ENCODE measurements around the gene CEACAM7.
"Not testable (repeated sequence)": the region's sequence is repeated elsewhere in the genome, so short reads cannot be mapped to it uniquely, and the experiment has no call there.

The CEACAM7 gene

DNA sequence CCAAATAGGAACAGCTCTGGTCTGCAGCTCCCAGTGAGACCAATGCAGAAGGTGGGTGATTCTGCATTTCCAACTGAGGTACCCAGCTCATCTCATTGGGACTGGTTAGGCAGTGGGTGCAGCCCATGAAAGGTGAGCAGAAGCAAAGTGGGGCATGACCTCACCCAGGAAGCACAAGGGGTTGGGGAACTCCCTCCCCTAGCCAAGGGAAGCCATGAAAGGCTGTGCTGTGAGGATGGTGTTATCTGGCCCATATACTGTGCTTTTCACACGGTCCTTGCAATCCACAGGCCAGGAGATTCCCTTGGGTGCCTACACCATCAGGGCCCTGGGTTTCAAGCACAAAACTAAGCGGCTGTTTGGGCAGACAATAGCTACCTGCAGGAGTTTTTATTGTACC, 31.3 kb downstream of the CEACAM7 start:
- DNase-seq = not testable (repeated sequence)

DNA sequence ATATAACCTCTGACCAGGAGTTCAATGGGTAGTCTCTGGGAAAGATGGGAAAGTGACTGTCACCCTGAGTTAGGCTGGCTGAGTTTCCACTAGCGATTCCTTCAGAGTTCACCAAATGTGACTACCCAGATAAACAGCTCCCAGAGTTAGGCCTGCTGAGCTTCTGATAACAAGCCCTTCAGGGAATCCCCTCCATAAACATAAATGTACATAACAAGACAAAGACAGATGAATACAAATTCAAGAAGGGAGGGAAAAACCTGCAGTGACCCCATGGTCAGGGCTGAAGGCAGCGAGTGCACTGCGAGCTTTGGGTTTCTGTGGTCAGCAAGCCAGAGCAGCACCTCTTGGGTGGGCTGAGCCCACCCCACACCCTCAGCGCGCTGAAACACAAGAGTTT, 35.8 kb downstream of the CEACAM7 start:
- DNase-seq = no peak

DNA sequence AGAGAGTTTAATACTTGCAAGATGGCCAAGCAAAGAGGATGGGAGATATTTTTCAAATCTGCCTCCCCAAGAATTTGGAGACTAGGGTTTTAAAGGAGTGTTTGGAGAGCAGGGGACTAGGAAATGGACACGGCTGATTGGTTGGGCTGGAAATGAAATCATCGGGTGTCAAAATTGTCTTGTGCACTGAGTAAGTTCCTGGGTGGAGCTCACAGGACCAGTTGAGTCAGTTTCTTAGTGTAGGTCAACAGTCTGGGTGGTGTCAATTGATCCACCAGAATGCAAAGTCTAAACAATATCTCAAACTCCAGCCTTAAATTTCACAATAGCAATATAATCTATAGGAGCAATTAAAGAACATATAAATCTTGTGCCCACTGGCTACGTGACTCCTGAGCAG, 38.2 kb downstream of the CEACAM7 start:
- DNase-seq = no peak

DNA sequence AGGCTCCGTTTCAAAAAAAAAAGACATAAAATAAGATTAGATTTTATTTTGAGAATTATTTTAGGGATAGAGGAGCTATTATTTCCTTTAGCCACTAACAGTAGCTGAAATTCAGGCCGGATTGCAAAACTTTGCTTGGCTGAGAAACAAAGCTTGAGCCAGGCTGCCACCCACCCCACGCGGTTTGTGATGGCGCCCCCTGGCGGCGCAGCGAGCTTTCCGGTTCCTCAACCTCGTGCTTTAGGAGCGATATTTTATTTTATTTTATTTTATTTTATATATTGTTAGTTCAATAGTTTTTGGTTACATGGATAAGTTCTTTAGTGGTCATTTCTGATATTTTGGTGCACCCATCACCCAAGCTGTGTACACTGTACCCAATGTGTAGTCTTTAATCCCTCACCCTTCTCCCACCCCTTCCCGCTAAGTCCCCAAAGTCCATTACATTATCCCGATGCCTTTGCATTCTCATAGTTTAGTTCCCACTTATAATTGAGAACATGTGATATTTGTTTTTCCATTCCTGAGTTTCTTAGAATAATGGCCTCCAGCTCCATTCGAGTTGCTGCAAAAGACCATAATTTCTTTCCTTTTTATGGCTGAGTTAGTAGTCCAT, 41.4 kb downstream of the CEACAM7 start:
- peak in 1 of 51 donors; percentile 2 for DNase-seq

DNA sequence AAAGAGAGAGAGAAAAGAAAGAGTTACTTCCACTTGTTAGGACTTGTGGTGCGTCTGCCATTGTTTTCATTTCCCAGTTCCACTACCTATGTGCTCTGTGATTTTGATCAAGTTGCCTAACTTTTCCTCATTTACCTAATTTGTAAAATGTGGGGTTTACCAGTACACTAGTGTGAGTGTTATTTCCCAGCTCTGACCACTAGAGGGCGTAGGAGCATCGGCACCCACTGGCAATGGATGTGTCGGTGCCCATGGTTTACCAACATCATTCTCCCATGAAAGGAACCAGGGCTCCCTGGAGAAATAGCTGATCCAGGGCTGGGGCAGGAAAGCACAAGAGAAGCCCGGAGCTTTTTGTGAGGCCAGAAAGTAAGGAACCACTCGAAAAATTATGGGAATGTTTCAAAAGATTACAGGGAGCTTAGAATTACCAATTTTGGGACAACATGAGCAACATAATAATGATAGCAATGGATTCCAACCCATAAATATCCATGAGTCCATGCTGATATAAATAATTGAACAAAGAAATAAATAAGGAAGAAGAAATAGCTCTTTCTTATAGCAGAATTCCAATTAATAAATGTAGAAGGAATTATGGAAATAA, 46.1 kb downstream of the CEACAM7 start:
- DNase-seq = peak in 37 of 51 donors; percentile 1 to 84 (median 33)

DNA sequence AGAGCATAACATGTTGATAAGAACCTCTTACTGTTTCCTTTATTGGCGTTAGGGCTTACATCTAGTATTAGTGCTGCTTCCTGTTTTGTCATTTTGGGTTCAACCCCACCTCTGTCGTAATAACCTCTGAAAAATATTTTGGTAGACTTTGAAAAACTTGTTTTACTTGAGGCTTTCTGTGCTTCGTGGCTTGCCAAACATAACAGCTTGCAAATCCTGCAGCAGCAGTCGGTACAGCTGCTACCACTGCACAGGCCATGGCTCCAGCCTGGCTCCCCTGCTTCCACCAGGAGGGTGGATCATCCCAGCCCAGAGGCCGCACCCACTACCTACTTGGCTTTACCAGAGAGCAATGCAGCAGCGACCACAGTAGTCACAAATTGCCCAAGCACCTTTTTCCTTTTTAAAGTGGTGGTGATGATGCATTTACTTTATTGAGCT, 49.4 kb downstream of the CEACAM7 start:
- DNase-seq = no peak

DNA sequence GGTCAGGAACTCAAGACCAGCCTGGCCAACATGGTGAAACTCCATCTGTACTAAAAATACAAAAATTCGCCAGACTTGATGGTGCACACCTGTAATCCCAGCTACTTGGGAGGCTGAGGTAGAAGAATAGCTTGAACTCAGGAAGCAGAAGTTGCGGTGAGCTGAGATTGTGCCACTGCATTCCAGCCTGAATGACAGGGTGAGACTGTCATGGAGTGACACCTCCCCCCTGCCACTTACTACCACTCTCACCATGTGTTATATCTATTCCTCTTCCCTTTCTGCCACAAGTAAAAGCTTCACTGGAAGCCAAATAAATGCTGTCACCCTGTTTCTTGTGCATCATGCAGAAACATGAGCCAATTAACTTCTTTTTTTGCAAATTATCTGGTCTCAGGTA, 50.6 kb downstream of the CEACAM7 start:
- no peak for DNase-seq

DNA sequence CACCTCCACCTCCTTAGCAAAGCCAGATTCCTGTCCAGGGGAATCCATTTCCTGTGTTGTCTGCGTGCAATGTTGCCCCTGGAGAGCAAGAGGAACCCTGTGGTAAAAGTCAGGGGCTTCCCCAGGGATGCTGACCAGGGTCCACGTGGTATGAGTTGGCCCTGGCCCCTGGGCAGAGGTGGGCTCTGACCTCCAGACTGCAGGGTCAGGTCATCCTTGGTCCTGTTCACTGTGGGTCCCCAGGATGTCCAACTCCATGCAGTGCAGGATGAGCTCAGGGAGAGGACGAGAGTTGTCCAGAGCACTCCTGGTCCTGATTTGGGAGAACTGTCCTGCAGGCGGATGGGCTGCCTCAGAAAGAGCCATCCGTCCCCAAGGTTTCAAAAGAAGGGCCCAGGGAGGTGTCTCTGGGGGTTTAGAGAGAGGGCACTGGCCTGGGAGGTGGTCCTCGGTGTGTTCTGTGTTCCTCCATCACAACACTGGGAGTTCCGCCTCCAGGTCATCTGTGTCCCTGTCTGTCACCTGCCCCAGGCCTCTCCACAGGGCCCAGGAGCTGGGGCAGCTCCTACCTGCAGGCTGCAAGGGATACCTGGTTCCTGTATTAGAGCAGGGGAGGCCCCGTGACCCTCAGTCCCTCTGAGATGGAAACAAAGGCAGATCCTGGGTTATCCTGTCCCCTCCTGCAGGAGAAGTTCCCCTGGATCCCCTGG, 59.9 kb downstream of the CEACAM7 start:
- DNase-seq = no peak

DNA sequence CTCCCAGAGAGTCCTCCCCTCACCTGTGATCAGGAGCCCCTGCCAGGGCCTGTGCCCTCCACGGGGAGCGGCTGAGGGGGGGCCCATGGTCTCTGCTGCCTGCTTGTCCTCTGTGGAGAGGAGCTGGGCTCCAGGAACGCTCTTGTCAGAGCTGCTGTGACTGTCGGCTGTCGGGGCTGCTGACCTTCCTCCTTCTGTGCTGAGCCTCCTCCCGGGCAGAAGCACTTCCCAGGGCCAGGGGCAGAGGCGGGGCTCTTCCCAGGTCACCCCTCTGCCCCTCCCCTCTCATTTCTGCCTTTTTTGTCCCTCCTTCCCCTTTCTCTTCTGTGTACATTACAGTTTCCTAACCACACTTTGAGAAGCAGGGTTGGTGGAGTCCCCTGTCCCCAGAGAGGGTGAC, 61.2 kb downstream of the CEACAM7 start, which contains the start of gene CEACAM4:
Gene CEACAM4, minus strand, starts transcription at position 198 of the 400 bp plus-strand sequence. Its CDS starts 111 bp downstream, at position 87.
- peak in 5 of 51 donors; percentile 3 to 12 (median 5) for DNase-seq

DNA sequence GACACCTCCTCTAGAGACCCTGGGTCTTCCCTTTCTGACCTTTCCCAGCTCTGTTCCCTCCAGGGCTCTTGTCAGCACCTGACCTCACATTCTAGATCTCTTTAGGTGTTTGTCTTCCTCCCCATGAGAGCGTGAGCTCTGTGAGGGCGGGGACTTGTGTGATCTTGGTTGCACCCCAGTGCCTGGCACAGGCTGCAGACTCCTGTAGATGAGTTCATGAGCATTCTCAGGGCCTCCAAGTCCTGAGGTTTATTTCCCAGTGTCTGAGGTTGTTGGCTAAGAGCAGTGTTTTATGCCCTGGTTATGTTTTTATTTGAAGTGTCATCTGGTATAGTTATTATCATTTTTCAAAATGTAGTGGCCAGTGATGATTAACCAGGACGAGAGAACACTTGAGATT, 61.8 kb downstream of the CEACAM7 start:
- DNase-seq = no peak

DNA sequence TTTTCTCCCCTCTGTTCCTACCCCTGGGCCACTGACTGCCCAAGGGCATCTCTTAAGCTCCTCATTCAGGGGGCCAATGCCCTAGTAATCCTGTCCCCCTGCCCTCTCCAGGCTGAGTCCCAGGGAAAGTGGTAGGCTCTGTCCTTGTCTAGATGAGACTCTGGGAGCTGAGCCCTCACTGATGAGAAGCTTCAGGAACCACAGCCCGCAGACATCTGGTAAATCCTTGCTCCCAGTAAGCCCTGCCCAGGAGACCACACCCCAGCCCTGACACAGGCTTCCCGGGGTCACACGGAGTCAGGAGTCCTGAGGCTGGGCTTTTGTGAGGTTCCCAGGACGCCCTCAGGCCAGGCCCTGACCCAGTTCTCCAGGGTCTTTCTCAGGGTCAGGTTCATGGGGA, 63.1 kb downstream of the CEACAM7 start:
- DNase-seq = no peak

DNA sequence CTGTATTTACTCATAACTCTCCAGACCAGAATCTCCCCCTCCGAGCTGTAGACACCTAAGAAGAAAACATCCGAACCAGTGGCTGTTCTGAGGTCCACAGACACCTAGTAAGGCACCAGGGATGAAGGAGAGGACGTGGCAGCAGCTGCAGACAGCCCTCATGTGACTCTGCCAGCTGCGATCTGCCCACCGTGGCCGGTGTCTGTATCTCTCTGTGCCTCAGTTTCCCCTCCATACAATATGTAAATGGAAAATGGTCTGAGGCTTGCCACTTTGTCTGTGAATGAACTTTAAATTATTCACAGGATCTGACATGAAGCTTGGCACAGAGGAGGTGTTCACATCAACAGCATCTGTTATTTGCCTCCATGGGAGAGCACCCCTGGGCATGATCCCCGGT, 63.6 kb downstream of the CEACAM7 start:
- no peak for DNase-seq

DNA sequence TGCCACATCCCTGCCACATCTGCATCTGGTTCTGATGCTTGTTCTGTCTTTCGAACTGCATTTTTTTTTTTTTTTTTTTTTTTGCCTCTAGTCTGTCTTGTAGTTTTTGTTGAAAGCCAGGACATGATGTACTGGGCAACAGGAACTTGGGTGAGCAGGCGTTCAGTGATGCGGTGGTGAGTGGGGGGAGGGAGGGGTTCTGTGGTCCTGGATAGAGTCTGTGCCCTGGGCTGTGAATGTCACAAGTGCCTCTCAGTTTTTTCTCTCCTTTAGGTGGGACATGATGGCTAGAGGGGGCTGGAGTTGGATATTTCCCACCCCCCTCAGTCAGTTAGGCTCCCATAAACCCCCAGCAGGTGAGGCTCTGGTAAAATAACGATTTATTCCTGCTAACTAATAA, 64.7 kb downstream of the CEACAM7 start:
- DNase-seq = no peak

Measured in hypothalamus (tissue), 51 donors.